Measurements from ENCODE around the gene PXMP4.

GRCh38 chr20:33709398-33709797, 10.7 kb downstream of the PXMP4 start:
- TF ChIP-seq, protein P1, sequence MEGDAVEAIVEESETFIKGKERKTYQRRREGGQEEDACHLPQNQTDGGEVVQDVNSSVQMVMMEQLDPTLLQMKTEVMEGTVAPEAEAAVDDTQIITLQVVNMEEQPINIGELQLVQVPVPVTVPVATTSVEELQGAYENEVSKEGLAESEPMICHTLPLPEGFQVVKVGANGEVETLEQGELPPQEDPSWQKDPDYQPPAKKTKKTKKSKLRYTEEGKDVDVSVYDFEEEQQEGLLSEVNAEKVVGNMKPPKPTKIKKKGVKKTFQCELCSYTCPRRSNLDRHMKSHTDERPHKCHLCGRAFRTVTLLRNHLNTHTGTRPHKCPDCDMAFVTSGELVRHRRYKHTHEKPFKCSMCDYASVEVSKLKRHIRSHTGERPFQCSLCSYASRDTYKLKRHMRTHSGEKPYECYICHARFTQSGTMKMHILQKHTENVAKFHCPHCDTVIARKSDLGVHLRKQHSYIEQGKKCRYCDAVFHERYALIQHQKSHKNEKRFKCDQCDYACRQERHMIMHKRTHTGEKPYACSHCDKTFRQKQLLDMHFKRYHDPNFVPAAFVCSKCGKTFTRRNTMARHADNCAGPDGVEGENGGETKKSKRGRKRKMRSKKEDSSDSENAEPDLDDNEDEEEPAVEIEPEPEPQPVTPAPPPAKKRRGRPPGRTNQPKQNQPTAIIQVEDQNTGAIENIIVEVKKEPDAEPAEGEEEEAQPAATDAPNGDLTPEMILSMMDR (conservative IDR thresholded peaks at IDR 0.05 in 1 of 2, IDR thresholded peaks at IDR 0.05 in 1 of 2; ENCODE audit: extremely low read depth in 1 of 2, insufficient read depth in 1 of 2, low read depth in 1 of 2, low read length in 2 of 2): no peak
- no peak for TF ChIP-seq EZH2 (IDR thresholded peaks at IDR 0.05; ENCODE audit: borderline replicate concordance, low read length)
